DOHH2 (cell line): ENCODE results near the gene GGT7.

ENCODE experiments used
- EZH2phosphoT487 ChIP-seq: fragments of 200-600 bp; sonication (generic); IDR thresholded peaks from 2 replicates; pipeline ENCODE4 v1.6.1; 2017; ENCODE audit warnings: borderline replicate concordance, mild to moderate bottlenecking, antibody characterized with exemption, low read length, moderate library complexity, mixed read lengths
- TF ChIP-seq, protein P1 (sequence below): fragments of 200-600 bp; sonication (generic); IDR thresholded peaks from one replicate; pipeline ENCODE4 v1.5.1; 2014; ENCODE audit warnings: antibody characterized with exemption, mild to moderate bottlenecking, low read depth, low read length; ENCODE audit not compliant: poor library complexity, severe bottlenecking

- TF ChIP-seq, protein P1, sequence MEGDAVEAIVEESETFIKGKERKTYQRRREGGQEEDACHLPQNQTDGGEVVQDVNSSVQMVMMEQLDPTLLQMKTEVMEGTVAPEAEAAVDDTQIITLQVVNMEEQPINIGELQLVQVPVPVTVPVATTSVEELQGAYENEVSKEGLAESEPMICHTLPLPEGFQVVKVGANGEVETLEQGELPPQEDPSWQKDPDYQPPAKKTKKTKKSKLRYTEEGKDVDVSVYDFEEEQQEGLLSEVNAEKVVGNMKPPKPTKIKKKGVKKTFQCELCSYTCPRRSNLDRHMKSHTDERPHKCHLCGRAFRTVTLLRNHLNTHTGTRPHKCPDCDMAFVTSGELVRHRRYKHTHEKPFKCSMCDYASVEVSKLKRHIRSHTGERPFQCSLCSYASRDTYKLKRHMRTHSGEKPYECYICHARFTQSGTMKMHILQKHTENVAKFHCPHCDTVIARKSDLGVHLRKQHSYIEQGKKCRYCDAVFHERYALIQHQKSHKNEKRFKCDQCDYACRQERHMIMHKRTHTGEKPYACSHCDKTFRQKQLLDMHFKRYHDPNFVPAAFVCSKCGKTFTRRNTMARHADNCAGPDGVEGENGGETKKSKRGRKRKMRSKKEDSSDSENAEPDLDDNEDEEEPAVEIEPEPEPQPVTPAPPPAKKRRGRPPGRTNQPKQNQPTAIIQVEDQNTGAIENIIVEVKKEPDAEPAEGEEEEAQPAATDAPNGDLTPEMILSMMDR, result no peak
- no peak for TF ChIP-seq EZH2phosphoT487
These were observed 18.8 kb upstream of the GGT7 start for GRCh38 chr20:34891166-34892062.
